ENCODE measurements around the gene KMT2B. TPM values are rescaled to one million over a fixed set of nuclear protein-coding genes. Genes with fewer than 3 reads are reported as not detected.
A peak's percentile ranks its signal among the peaks of the same experiment; 100 is the strongest.

Gene KMT2B
- total and polyA plus RNA-seq, 4 donors, result 21.7 to 41.0 (median 27.5) TPM

DNA sequence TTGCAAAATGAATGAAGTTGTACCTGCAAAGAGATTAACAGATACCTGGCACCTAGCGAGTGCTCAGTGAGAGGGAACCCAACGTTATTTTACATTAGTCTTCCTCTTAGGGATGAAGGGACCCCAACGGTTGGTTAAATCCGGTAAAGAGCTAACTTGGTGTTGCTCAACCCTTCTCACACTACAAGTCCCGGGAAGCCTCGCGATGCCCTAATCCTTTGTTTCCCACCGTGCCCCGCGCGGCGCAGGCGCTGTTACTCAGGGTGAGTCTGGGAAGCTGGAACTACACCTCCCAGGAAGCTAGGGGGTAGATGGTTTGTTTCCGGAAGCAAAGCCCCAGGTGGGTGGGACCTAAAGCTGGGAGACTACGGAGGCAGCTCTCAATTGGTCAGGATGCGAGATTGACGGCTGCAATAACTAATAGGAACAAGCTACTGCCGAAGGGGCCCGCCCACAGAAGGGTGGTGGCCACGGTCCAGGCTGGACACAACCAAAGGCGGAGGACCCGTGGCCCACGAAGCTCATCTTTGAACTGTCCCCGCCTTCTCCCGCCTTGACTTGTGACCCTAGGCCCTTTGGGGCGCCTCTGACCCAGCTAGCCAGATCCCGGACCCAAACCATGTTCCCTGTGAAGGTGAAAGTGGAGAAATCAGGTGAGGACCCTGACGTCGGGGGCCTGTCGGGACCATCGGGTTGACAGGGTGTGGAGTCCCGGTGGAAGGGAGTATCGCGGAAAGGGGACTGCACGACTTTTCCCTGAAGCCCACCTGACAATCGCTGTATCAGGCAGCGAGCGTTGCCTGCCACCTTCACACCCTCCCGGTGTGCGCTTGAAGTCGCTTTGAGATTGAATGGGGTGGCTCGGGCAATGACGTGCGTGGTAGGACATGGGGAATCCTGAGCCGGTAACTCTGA is 30.6 kb downstream of the KMT2B start, which contains the start of gene LIN37:
TSS of gene LIN37 (plus strand) at position 471 of the 915 bp plus-strand sequence. CDS start at position 620, 149 bp downstream.
- peaks cover 0 to 16% (median 8%) of the 10 kb centered on the region in 4 donors for H3K36me3 ChIP-seq (ENCODE audit: control insufficient read depth in 4 of 4, insufficient read depth in 4 of 4, low read length in 4 of 4)
- ATAC-seq (ENCODE audit: insufficient read depth, low FRiP score), result peak; percentile 88
- DNase-seq, result peak; percentile 99 to 100 (median 100)
- H3K9ac ChIP-seq (ENCODE audit: insufficient read depth in 1 of 2, low read length in 2 of 2), result peak within 1 kb of the TSS; percentile 58 to 84
- H3K4me3 ChIP-seq, result peak within 1 kb of the TSS; percentile 81
- peaks cover 0 to 1% (median 0%) of the 10 kb centered on the region in 4 donors for H3K9me3 ChIP-seq (ENCODE audit: control insufficient read depth in 4 of 4, insufficient read depth in 3 of 4, low read length in 3 of 4)
- 1% methylated on average over 45 of the region's 45 CpGs for WGBS, 2 donors
- H3K27me3 ChIP-seq (ENCODE audit: control insufficient read depth in 3 of 3, insufficient read depth in 3 of 3, low read length in 2 of 3), result no peaks in the 10 kb centered on the region
- peak within 1 kb of the TSS; percentile 42 to 63 for H3K27ac ChIP-seq (ENCODE audit: low read depth in 1 of 2, low read length in 1 of 2)
- TF ChIP-seq CTCF (IDR thresholded peaks at IDR 0.05; ENCODE audit: control extremely low read depth, extremely low read depth), result no peak
- H3K4me1 ChIP-seq (ENCODE audit: control insufficient read depth in 5 of 5, insufficient read depth in 5 of 5, low read length in 5 of 5), result peaks cover 0 to 29% (median 12%) of the 10 kb centered on the region in 5 donors

- ATAC-seq (ENCODE audit: insufficient read depth, low FRiP score) (no peak), DNase-seq (no peak)
- Histone ChIP-seq H3K9ac (ENCODE audit: insufficient read depth in 1 of 2, low read length in 2 of 2) (no peak overlapping the region), H3K27ac (ENCODE audit: low read depth in 1 of 2, low read length in 1 of 2) (no peak overlapping the region), H3K36me3 (ENCODE audit: control insufficient read depth in 4 of 4, insufficient read depth in 4 of 4, low read length in 4 of 4) (peaks cover 0 to 26% (median 12%) of the 10 kb centered on the region in 4 donors), H3K9me3 (ENCODE audit: control insufficient read depth in 4 of 4, insufficient read depth in 3 of 4, low read length in 3 of 4) (peaks cover 0 to 1% (median 0%) of the 10 kb centered on the region in 4 donors), H3K4me3 (no peak overlapping the region), H3K4me1 (ENCODE audit: control insufficient read depth in 5 of 5, insufficient read depth in 5 of 5, low read length in 5 of 5) (peaks cover 0 to 23% (median 8%) of the 10 kb centered on the region in 5 donors), H3K27me3 (ENCODE audit: control insufficient read depth in 3 of 3, insufficient read depth in 3 of 3, low read length in 2 of 3) (peaks cover 0 to 3% (median 0%) of the 10 kb centered on the region in 3 donors)
- WGBS, 2 donors, result 82 to 90% methylated on average over 5 of the region's 5 CpGs
- no peak for TF ChIP-seq CTCF (IDR thresholded peaks at IDR 0.05; ENCODE audit: control extremely low read depth, extremely low read depth)
Observed at GRCh38 chr19:35750167-35750566, 32.4 kb downstream of the KMT2B start.

DNA sequence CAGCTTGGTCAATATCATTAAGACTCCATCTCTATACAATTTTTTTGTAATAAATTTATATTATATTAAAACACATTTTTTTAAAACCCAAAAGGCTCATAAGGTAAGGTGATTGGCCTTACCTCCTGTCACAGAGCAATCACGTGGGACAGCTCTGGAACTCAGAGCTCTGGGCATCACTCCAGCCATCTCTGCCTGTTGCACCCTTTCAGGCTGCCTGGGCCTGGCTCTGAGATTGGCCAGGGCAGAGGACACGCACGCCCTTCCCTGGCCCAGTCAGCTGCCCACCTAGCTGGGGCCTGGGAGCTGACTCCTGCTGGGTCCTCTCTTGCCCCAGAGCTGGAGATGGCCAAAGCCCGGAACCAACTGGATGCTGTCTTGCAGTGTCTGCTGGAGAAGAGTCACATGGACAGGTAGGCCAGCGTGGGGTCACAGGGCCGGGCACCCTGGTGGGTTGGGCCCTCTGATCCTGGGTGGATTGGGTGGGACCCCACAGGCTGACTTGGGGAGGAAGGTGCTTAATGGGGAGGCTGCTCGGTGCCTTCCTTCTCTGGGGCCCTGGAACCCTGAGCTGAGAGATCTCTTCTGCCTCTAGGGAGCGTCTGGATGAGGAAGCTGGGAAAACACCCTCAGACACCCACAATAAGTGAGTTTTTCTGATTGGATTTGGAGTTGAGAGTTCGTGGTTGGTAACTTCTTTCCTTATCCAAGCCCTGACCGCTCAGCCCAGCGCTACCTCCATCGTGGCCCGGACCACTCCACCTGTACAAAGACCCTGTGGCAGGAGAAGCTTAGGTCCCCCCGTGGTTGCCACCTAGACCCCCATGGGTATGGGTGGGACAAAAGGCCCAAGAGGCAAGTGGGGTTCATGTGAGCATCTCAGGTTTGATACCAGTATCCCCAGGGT is 34.3 kb downstream of the KMT2B start:
- H3K27me3 ChIP-seq (ENCODE audit: control insufficient read depth in 3 of 3, insufficient read depth in 3 of 3, low read length in 2 of 3), result peaks cover 0 to 4% (median 0%) of the 10 kb centered on the region in 3 donors
- peaks cover 0 to 26% (median 12%) of the 10 kb centered on the region in 4 donors for H3K36me3 ChIP-seq (ENCODE audit: control insufficient read depth in 4 of 4, insufficient read depth in 4 of 4, low read length in 4 of 4)
- H3K9ac ChIP-seq (ENCODE audit: insufficient read depth in 1 of 2, low read length in 2 of 2), result no peak overlapping the region
- peaks cover 0 to 1% (median 0%) of the 10 kb centered on the region in 4 donors for H3K9me3 ChIP-seq (ENCODE audit: control insufficient read depth in 4 of 4, insufficient read depth in 3 of 4, low read length in 3 of 4)
- peak overlapping the region in 1 of 2 donors; percentile 32 for H3K27ac ChIP-seq (ENCODE audit: low read depth in 1 of 2, low read length in 1 of 2)
- no peak overlapping the region for H3K4me3 ChIP-seq
- ATAC-seq (ENCODE audit: insufficient read depth, low FRiP score) (no peak), DNase-seq (no peak)
- TF ChIP-seq CTCF (IDR thresholded peaks at IDR 0.05; ENCODE audit: control extremely low read depth, extremely low read depth), result no peak
- 91 to 94% methylated on average over 14 of the region's 14 CpGs for WGBS, 2 donors
- peaks cover 0 to 30% (median 12%) of the 10 kb centered on the region in 5 donors for H3K4me1 ChIP-seq (ENCODE audit: control insufficient read depth in 5 of 5, insufficient read depth in 5 of 5, low read length in 5 of 5)
